Umbilical cord (tissue), 2 donors: ENCODE measurements around the gene DFFA. TPM values are rescaled to one million over a fixed set of nuclear protein-coding genes. Genes with fewer than 3 reads are reported as not detected.

ENCODE experiments used
- DNase-seq: peaks from one replicate; pipeline ENCODE4 v3.0.0-alpha.2; 2015; ENCODE audit warnings: low spot score
- total RNA-seq: library from RNA; depleted of rRNA; stranded (reverse); fragments of >200 nt; gene quantifications from one replicate; pipeline ENCODE4 v1.2.3, GENCODE V29; 2014; ENCODE audit warnings: low replicate concordance; ENCODE audit not compliant: insufficient read depth

Gene DFFA, protein sequence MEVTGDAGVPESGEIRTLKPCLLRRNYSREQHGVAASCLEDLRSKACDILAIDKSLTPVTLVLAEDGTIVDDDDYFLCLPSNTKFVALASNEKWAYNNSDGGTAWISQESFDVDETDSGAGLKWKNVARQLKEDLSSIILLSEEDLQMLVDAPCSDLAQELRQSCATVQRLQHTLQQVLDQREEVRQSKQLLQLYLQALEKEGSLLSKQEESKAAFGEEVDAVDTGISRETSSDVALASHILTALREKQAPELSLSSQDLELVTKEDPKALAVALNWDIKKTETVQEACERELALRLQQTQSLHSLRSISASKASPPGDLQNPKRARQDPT
- 26.2 TPM for total RNA-seq

GRCh38 chr1:10472220-10473144 lies at the start of gene DFFA:
Gene DFFA (minus strand): TSS chr1:10472529. CDS start chr1:10472458, 71 bp downstream.
- DNase-seq, result peak; percentile 99

DNA sequence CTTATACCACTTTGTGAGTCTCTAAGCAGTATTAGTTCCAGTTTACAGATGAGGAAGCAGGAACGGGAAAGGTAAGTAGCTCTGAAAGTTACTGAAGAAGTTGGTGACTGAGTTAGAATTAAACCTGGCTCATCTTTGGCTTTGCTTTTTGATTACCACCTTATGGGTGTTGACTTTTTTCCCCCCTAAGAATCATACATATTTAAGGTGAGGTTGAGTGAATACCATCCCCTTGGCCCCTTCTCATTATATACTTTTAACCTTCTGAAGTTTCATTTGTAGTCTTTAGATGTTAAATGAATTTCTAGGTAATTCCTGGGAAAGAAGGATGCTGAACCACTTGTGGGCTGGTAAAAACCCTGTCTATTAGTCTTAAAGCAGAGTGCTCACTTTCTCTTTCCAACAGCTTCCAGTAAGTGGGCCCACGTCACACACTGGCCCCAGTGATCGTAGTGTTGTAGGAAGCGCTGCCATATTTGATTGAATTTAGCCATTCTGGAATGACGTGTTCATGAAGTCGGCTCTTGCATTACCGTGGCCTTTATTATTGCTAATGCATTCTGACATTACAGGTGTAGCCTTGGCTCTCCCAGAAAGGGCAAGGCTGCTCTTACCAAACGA lies 49.3 kb upstream of the DFFA start:
- no peak for DNase-seq

- no peak for DNase-seq
Measured at GRCh38 chr1:10520952-10521351, 48.6 kb upstream of the DFFA start.

- no peak for DNase-seq
Measured at GRCh38 chr1:10520497-10520896, 48.2 kb upstream of the DFFA start.

- DNase-seq, result peak; percentile 14
Measured at GRCh38 chr1:10519016-10519417, 46.7 kb upstream of the DFFA start.

GRCh38 chr1:10517677-10517982 lies 45.3 kb upstream of the DFFA start:
- DNase-seq, result no peak

DNA sequence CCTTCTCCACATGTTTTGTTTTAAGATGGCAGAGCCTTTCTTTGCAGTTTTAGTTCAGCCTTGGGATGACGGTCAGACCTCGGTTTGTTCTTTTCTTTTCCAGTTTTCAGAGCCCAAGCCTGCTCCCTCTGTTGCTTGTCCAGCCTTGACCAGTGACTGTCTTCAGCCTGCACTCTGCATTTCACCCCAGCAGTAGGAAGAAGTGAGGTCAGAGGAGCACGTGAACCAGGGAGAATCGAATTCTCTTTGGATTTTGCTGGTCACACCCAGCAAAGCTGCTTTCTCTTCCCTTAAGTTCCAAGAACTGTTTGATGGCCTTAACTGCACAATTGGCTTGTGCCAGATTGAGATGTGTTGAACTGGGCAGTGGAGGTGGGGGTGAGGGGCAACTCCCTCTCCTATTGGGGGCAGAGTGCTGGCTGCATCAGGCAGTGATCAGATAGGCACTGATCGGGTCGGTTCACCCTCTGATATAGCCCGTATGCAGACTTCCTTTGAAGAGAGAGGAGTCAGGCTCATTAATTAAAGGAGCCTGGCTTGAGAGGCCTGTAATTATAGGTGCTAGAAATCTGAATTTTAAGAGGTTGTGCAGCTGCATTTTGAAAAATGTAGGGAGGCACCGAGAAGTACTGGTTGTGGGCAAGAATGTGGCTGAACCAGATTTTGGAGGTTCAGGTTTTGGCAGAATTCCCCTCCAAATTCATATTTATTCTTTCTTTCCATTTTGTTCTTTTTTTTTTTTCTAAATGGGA lies 44.8 kb upstream of the DFFA start:
- DNase-seq, result no peak

- no peak for DNase-seq
Measured at GRCh38 chr1:10515976-10516750, 43.8 kb upstream of the DFFA start.

DNA sequence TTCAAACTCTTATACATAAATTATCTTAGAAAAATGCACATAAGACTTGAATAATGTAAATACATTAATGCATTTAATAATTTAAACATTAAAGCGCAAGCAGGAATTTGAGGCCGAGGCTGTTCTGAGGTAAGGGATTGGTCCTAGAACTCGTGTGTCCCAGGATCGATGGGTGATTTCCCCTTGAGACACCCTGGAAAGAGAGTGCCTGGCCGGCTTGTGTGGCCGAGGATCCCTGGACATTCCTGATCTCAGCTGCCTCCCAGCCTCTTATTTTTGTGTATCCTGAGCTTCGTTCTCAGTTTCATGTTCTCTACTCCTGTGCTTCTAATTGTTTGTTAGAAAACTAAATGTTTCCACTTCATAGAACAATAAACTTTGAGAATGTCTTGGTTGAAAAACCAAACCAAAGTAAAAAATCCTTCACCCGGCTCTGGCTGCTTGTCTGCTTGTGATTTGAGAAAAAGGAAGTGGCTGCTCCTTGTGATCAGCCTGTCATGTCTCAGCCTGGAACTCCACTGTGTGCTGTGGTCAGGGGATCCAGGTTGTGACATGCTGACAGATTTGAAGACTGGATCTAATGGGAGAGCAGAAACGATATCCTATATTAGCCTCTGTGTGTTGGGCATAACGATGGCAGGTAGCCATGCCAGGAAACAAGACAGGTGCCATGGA lies 43.1 kb upstream of the DFFA start:
- no peak for DNase-seq

DNA sequence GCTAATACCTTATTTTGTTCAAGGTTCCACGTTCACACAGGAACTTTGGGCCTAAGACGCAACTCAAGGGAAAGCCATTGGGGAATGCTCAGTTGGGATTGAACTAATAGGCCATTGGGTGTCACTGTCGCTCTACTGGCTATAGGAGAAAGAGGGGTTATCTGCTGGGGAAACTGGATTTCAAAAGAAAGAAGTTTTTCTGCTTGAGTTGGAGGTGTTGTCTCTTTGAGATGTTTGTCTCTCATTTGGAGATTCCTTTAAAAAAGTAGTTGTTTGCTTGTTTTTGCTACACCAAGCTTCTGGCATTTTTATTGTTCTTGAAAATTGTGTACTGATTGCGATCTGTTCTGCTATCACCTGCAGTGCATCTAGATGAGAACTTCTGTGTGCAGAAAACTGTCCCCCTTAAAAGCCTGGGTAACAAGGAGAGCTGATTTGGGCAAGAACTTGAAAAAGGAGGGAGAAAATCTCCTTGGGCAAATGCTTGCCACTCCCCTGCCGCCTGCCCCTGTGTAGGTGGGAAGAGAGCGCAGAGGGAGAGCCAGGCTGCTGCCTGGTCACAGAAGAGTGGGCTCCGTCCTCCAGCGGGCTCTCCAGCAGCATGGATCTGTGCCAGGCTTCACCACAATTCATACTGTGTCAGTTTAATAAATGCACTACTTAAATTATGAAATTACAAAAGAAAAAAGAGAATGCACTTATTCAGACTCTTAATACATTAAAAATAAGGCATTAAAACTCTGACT lies 42.3 kb upstream of the DFFA start:
- DNase-seq, result peak; percentile 17

DNA sequence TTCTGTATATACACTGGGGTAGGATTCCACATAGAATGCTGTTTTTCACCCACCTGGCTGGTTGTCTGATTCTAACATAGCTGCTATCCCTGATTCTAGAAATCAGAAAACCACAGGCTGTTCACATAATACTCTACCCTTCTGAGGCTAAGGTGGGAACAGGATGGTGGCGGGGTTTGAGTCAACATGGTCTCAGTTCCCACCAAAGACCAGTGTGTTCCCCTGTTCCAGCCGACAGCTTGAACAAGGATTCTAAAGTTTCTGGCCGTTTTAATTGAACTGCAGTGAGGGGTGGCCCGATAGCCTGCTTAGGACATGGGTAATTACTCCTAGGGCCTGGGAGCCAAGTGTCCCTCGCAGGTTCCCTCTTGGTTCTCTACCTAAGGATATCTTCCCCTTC lies 40.9 kb upstream of the DFFA start:
- no peak for DNase-seq

DNA sequence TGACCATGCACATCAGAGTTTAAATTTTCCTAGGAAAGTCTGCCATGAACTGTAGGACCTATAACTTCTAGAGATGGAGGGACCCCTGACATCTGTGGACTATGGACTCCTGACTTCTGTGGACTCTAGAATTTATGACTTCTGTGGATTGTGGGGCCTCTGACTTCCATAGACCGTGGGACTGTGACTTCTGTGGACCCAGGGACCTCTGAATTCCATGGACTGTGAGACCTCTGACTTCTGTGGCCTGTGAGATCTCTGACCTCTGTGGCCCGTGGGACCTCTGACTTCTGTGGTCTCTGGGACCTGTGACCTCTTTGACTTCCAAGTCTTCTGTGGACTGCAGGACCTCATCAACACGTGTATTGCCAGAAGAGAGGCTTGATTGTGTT lies 39.2 kb upstream of the DFFA start:
- no peak for DNase-seq

DNA sequence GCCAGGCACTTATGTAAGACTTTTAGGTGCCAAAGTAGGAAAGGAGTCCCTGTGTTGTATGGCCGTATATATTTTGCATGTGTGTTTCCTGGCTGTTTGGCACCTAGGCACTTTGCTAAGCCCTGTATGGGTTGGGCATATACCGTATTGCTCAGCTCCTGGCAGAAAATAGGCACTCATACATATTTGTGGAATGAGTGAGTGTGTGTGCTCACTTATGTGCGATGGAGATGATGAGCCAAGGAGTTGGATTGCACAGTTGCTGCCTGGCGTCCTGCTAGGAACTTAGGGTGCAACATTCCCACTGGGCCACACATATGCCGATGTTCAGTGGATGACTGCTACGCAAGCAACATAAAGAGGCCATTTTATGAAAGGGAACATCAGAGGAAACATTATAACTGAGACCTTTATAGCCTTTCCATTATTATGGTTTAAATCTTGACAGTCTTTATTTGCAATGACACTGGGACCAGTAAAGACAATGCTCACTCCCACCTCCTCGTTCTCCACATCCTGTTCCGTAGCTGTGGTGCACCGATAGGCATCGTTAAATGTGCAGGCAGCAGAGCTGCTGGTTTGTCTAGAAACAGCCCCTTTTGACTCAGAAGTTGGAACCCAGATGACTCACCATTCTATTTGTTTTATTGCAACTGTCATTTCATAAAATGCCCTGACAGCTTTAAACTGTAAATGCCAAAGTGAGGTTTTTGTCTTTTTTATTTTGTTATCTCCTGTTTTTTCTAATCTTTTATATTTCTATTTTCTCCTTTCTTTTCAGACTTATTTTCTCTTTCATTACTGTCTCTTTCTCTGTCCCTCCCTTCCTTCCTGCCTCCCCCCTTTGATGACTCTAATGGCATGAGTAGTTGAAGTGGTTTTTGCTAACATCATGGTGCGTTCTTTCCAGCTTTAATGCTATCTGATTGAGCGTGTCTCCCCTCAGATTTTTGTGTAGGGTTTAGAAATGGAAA lies 38.5 kb upstream of the DFFA start:
- DNase-seq, result peak; percentile 44

DNA sequence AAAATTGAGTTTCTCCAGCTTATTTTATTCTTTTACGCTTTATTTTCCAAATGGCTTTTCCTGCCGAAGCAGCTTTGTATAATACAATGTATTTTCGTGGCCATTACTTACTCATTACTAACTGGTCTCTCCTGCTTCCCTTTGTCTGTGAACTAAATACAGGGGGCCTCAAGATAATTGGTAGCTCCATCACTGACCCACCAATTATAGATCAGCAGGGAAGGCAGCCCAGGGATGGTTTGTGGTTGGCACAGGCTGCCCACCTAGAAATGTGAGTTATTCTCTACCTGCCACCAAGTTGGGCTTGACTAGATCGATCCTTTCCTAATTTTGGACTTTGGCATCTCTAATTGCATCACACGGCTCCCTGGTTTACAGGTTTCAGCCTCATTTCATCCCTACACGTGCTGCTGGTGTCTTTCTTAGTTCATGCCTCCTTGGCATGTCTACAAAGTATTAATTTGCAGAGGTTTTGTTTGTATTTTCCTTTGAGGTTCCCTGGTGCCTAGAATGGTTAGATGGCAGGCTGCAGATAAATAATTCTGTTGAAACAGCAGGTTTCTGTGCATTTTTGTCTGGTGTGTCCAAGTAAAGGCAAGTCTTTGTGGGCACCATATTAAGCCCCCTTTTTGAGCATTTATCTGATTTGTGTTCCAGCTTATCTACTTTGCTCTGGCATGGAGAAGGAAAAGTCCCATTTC lies 37.6 kb upstream of the DFFA start:
- no peak for DNase-seq

- no peak for DNase-seq
Measured at GRCh38 chr1:10508511-10508951, 36.2 kb upstream of the DFFA start.

GRCh38 chr1:10507111-10507879 lies 35.0 kb upstream of the DFFA start:
- DNase-seq, result peak; percentile 69

- DNase-seq, result no peak
Measured at GRCh38 chr1:10506677-10507047, 34.3 kb upstream of the DFFA start.
